ENCODE results near the gene HTR6.

HTR6 gene

DNA sequence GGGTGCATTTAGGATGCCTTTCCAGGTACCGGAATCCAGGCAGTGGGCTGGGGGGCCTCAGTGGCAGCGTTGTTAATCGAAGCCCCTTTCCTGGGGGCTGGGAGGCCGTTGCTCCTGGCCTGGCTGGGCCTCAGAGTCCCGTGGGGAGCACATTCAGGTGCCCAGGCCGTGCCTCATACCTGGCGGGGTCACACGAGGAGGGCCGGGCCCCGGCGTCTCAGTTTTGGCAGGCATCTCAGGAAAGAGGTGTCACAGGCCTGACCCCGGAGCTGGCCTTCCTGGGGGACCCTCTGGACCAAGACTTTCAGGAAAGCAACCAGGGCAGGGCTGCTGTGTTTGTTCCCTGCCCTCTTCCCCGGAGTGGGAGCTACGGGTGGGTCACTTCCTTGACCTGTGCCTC lies 16.4 kb upstream of the HTR6 start:
- DNase-seq (ENCODE audit: low read depth): no peak
- no peak overlapping the region for H3K4me3 ChIP-seq (ENCODE audit: low read depth, low read length)
- no peak for TF ChIP-seq CTCF (IDR thresholded peaks at IDR 0.05; ENCODE audit: insufficient read depth, low read depth, low read length, missing control alignments)

GRCh38 chr1:19648689-19649088 lies 16.0 kb upstream of the HTR6 start:
- DNase-seq (ENCODE audit: low read depth): no peak
- no peak overlapping the region for H3K4me3 ChIP-seq (ENCODE audit: low read depth, low read length)
- TF ChIP-seq CTCF (IDR thresholded peaks at IDR 0.05; ENCODE audit: insufficient read depth, low read depth, low read length, missing control alignments): no peak

DNA sequence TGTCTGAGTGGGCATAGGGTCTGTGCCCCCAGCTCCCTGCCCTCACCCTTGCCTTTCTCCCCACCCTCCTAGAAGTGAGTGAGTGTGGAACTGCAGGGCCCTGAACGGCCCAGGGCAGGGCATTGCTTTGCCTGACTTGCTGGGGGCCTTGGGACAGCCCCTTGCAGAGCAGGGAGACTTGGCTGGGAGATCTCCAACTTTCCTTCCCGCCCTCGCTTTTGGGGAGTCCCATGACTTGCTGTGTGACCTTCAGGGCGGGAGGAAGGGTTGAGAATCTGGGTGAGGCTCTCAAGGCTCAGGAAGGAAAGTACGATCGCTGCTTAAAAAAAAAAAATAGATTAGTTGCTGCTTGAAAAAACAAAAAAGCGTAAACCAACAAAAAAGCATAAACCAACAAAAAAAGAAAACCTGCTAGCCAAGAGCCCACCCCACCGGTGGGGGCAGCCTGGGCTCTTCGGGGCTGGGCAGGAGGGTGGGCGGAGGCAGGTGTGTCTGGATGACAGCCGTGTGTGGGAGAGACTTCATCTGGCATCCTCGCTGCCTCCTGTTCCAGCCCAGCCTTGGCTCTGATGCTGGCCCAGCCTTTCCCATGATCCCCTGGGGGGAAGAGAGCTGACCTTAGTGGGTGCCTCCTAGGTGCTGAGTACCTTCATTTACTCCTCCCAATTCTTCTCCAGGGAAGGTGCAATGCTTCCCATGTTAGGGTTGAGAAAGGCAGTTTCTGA lies 14.1 kb upstream of the HTR6 start:
- no peak for TF ChIP-seq CTCF (IDR thresholded peaks at IDR 0.05; ENCODE audit: insufficient read depth, low read depth, low read length, missing control alignments)
- no peak overlapping the region for H3K4me3 ChIP-seq (ENCODE audit: low read depth, low read length)
- no peak for DNase-seq (ENCODE audit: low read depth)

GRCh38 chr1:19651141-19651737 lies 13.4 kb upstream of the HTR6 start:
- DNase-seq (ENCODE audit: low read depth): peak; percentile 55
- H3K4me3 ChIP-seq (ENCODE audit: low read depth, low read length): no peak overlapping the region
- TF ChIP-seq CTCF (IDR thresholded peaks at IDR 0.05; ENCODE audit: insufficient read depth, low read depth, low read length, missing control alignments): peak; percentile 70

GRCh38 chr1:19654386-19654785 lies 10.3 kb upstream of the HTR6 start:
- H3K4me3 ChIP-seq (ENCODE audit: low read depth, low read length): no peak overlapping the region
- TF ChIP-seq CTCF (IDR thresholded peaks at IDR 0.05; ENCODE audit: insufficient read depth, low read depth, low read length, missing control alignments): no peak
- DNase-seq (ENCODE audit: low read depth): no peak

DNA sequence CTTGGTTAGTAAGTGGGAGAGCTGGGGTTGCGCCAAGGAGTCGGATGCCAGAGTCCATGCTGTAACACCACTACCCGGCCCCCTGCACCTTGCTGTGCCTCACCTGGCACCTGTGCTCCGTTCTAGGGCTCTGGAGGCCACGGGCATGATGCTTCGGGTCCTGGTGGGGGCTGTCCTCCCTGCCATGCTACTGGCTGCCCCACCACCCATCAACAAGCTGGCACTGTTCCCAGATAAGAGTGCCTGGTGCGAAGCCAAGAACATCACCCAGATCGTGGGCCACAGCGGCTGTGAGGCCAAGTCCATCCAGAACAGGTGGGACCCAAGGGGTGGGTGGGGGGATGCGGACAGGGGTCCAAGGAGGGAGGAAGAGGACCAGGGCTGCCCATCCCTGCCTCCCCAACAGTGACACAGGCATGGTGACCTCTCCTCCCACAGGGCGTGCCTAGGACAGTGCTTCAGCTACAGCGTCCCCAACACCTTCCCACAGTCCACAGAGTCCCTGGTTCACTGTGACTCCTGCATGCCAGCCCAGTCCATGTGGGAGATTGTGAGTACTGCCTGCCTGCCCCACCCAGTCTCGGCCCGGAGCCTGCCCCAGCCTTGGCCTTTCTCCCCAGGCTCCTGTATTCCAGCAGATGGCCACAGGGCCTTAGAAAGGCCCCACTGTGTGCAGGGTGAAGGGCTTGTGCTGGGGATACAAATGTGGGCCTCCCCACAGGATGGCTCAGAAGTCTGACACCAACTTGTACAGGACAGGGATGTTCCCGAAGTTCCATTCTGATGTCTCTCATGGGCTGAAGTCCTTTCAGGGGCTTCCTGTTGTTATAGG lies 9.6 kb upstream of the HTR6 start:
- H3K4me3 ChIP-seq (ENCODE audit: low read depth, low read length): no peak overlapping the region
- no peak for DNase-seq (ENCODE audit: low read depth)
- TF ChIP-seq CTCF (IDR thresholded peaks at IDR 0.05; ENCODE audit: insufficient read depth, low read depth, low read length, missing control alignments): no peak

Data from GM12865 (cell line).